HG02938 (cell line): ENCODE data around the gene ATP2A2.

Experiments
- ATAC-seq: cut with Tn5 transposase; IDR thresholded peaks from one replicate; pipeline ENCODE4 v1.9.1; 2021; ENCODE audit warnings: mild to moderate bottlenecking, moderate library complexity; ENCODE audit not compliant: unreplicated experiment

The ATP2A2 gene

GRCh38 chr12:110289044-110289710 is 8.1 kb downstream of the ATP2A2 start:
- ATAC-seq, result no peak

- no peak for ATAC-seq
Measured at GRCh38 chr12:110289711-110290078, 8.6 kb downstream of the ATP2A2 start.

- ATAC-seq, result no peak
Measured at GRCh38 chr12:110301065-110301806, 20.2 kb downstream of the ATP2A2 start.

GRCh38 chr12:110304061-110304551 is 23.1 kb downstream of the ATP2A2 start:
- ATAC-seq, result no peak

- no peak for ATAC-seq
Measured at GRCh38 chr12:110307372-110307771, 26.3 kb downstream of the ATP2A2 start.

- no peak for ATAC-seq
Measured at GRCh38 chr12:110310763-110311162, 29.7 kb downstream of the ATP2A2 start.

GRCh38 chr12:110311903-110312302 is 30.9 kb downstream of the ATP2A2 start:
- ATAC-seq, result no peak

- no peak for ATAC-seq
Measured at GRCh38 chr12:110312581-110313360, 31.7 kb downstream of the ATP2A2 start.

- ATAC-seq, result no peak
Measured at GRCh38 chr12:110314308-110314707, 33.3 kb downstream of the ATP2A2 start.

GRCh38 chr12:110316861-110317260 is 35.8 kb downstream of the ATP2A2 start:
- no peak for ATAC-seq

GRCh38 chr12:110317911-110318310 is 36.9 kb downstream of the ATP2A2 start:
- no peak for ATAC-seq

- no peak for ATAC-seq
Measured at GRCh38 chr12:110320550-110320949, 39.5 kb downstream of the ATP2A2 start.

- no peak for ATAC-seq
Measured at GRCh38 chr12:110329710-110330109, 48.7 kb downstream of the ATP2A2 start.

GRCh38 chr12:110330124-110330523 is 49.1 kb downstream of the ATP2A2 start:
- no peak for ATAC-seq

- ATAC-seq, result no peak
Measured at GRCh38 chr12:110330544-110330943, 49.5 kb downstream of the ATP2A2 start.

- ATAC-seq, result no peak
Measured at GRCh38 chr12:110333201-110333600, 52.2 kb downstream of the ATP2A2 start.

GRCh38 chr12:110335481-110336045 is 54.5 kb downstream of the ATP2A2 start:
- ATAC-seq, result no peak

- ATAC-seq, result no peak
Measured at GRCh38 chr12:110337912-110338710, 57.1 kb downstream of the ATP2A2 start.

GRCh38 chr12:110338754-110339153 is 57.7 kb downstream of the ATP2A2 start:
- ATAC-seq, result no peak

- ATAC-seq, result no peak
Measured at GRCh38 chr12:110339184-110339952, 58.3 kb downstream of the ATP2A2 start.
